ENCODE results near the gene GBP3. TPM values are rescaled to one million over a fixed set of nuclear protein-coding genes. Genes with fewer than 3 reads are reported as not detected.
A peak's percentile ranks its signal among the peaks of the same experiment; 100 is the strongest.

The GBP3 gene
- total RNA-seq, 1 experiment from 2014 or later, result 19.4 TPM

GRCh38 chr1:89001510-89001909, 21.2 kb downstream of the GBP3 start:
- DNase-seq (ENCODE audit: unreplicated experiment), result no peak
- peaks cover 17% of the 10 kb centered on the region for H3K36me3 Mint-ChIP-seq (ENCODE audit: insufficient read depth, unreplicated experiment)
- H3K4me3 Mint-ChIP-seq (ENCODE audit: unreplicated experiment), result no peak overlapping the region
- no TSS peak for BruUV-seq (replicated peaks)
- H3K27ac Mint-ChIP-seq (ENCODE audit: low read depth, unreplicated experiment), result no peak overlapping the region
- no peaks in the 10 kb centered on the region for H3K27me3 Mint-ChIP-seq (ENCODE audit: insufficient read depth, unreplicated experiment)
- ChIA-PET POLR2A (interaction anchor here (0.7 kb wide), 1 partner anchor 611 kb away, joined by 3 read pairs; no protein-coding TSS in a partner anchor), CTCF (interaction anchor here (0.6 to 5.0 kb wide), 7 partner anchors 18 to 454 kb away, joined by 3 to 74 read pairs (median 5); no protein-coding TSS in a partner anchor)
- no peaks in the 10 kb centered on the region for H3K4me1 Mint-ChIP-seq (ENCODE audit: insufficient read depth, unreplicated experiment)
- intact Hi-C loops (cut with micrococcal nuclease), result no loop called here
- no peaks in the 10 kb centered on the region for H3K9me3 Mint-ChIP-seq (ENCODE audit: unreplicated experiment)
- TF ChIP-seq, protein P1, sequence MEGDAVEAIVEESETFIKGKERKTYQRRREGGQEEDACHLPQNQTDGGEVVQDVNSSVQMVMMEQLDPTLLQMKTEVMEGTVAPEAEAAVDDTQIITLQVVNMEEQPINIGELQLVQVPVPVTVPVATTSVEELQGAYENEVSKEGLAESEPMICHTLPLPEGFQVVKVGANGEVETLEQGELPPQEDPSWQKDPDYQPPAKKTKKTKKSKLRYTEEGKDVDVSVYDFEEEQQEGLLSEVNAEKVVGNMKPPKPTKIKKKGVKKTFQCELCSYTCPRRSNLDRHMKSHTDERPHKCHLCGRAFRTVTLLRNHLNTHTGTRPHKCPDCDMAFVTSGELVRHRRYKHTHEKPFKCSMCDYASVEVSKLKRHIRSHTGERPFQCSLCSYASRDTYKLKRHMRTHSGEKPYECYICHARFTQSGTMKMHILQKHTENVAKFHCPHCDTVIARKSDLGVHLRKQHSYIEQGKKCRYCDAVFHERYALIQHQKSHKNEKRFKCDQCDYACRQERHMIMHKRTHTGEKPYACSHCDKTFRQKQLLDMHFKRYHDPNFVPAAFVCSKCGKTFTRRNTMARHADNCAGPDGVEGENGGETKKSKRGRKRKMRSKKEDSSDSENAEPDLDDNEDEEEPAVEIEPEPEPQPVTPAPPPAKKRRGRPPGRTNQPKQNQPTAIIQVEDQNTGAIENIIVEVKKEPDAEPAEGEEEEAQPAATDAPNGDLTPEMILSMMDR (IDR thresholded peaks at IDR 0.05; ENCODE audit: unreplicated experiment), result no peak

GRCh38 chr1:88998716-88999115, 23.9 kb downstream of the GBP3 start:
- no peaks in the 10 kb centered on the region for H3K36me3 Mint-ChIP-seq (ENCODE audit: insufficient read depth, unreplicated experiment)
- no peak overlapping the region for H3K4me3 Mint-ChIP-seq (ENCODE audit: unreplicated experiment)
- intact Hi-C loops (cut with micrococcal nuclease), result loop anchor here (1.0 to 5.0 kb wide), 5 partner anchors 69 to 457 kb away; partner anchors contain the start of gene GBP1
- no peak overlapping the region for H3K27ac Mint-ChIP-seq (ENCODE audit: low read depth, unreplicated experiment)
- TF ChIP-seq, protein P1 (IDR thresholded peaks at IDR 0.05; ENCODE audit: unreplicated experiment), result peak; percentile 36
- H3K27me3 Mint-ChIP-seq (ENCODE audit: insufficient read depth, unreplicated experiment), result no peaks in the 10 kb centered on the region
- H3K4me1 Mint-ChIP-seq (ENCODE audit: insufficient read depth, unreplicated experiment), result no peaks in the 10 kb centered on the region
- ChIA-PET CTCF (interaction anchor here (0.6 to 5.0 kb wide), 22 partner anchors 9 to 797 kb away, joined by 3 to 74 read pairs (median 4); partner anchors contain the start of genes GBP1 and GBP3), POLR2A (interaction anchor here (0.7 to 1.1 kb wide), 3 partner anchors 89 to 455 kb away, joined by 3 read pairs; no protein-coding TSS in a partner anchor)
- peak; percentile 75 for DNase-seq (ENCODE audit: unreplicated experiment)
- no peaks in the 10 kb centered on the region for H3K9me3 Mint-ChIP-seq (ENCODE audit: unreplicated experiment)
- no TSS peak for BruUV-seq (replicated peaks)

GRCh38 chr1:88990426-88990825, 32.2 kb downstream of the GBP3 start:
- no peak for DNase-seq (ENCODE audit: unreplicated experiment)
- H3K9me3 Mint-ChIP-seq (ENCODE audit: unreplicated experiment), result peaks cover 8% of the 10 kb centered on the region
- no TSS peak for BruUV-seq (replicated peaks)
- CTCF ChIA-PET, result interaction anchor here (0.6 to 1.4 kb wide), 6 partner anchors 9 to 554 kb away, joined by 3 to 4 read pairs (median 3); no protein-coding TSS in a partner anchor
- intact Hi-C loops (cut with micrococcal nuclease), result no loop called here
- no peaks in the 10 kb centered on the region for H3K27me3 Mint-ChIP-seq (ENCODE audit: insufficient read depth, unreplicated experiment)
- POLR2A ChIA-PET, result interaction anchor here (0.7 to 1.8 kb wide), 6 partner anchors 20 to 916 kb away, joined by 3 to 6 read pairs (median 4); partner anchors contain the start of genes GBP3 and LRRC8D
- no peak overlapping the region for H3K4me3 Mint-ChIP-seq (ENCODE audit: unreplicated experiment)
- TF ChIP-seq, protein P1 (IDR thresholded peaks at IDR 0.05; ENCODE audit: unreplicated experiment), result no peak
- H3K36me3 Mint-ChIP-seq (ENCODE audit: insufficient read depth, unreplicated experiment), result peaks cover 25% of the 10 kb centered on the region
- no peak overlapping the region for H3K27ac Mint-ChIP-seq (ENCODE audit: low read depth, unreplicated experiment)
- H3K4me1 Mint-ChIP-seq (ENCODE audit: insufficient read depth, unreplicated experiment), result peaks cover 19% of the 10 kb centered on the region

DNA sequence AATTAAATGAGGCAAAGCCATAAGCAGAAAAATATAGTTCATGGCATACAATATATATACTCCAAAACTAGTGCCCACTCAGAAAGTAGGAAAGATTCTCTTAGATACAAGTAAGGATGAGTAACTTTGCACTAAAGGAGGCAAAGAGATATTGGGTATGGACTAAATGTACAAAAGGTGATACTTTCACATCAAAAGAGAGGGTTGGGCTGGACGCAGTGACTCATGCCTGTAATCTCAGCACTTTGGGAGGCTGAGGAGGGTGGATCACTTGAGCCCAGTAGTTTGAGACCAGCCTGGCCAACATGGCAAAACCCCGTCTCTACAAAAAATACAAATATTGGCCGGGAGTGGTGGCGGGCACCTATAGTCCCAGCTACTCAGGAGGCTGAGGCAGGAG, 37.0 kb downstream of the GBP3 start:
- BruUV-seq (replicated peaks), result no TSS peak
- H3K4me1 Mint-ChIP-seq (ENCODE audit: insufficient read depth, unreplicated experiment), result peaks cover 42% of the 10 kb centered on the region
- H3K4me3 Mint-ChIP-seq (ENCODE audit: unreplicated experiment), result no peak overlapping the region

More for the DNA sequence above, 37.0 kb downstream of the GBP3 start:
- TF ChIP-seq, protein P1 (IDR thresholded peaks at IDR 0.05; ENCODE audit: unreplicated experiment), result no peak
- Mint-ChIP-seq H3K27me3 (ENCODE audit: insufficient read depth, unreplicated experiment) (no peaks in the 10 kb centered on the region), H3K36me3 (ENCODE audit: insufficient read depth, unreplicated experiment) (peaks cover 57% of the 10 kb centered on the region), H3K9me3 (ENCODE audit: unreplicated experiment) (peaks cover 8% of the 10 kb centered on the region), H3K27ac (ENCODE audit: low read depth, unreplicated experiment) (peak overlapping the region; percentile 87)
- POLR2A ChIA-PET, result interaction anchor here (0.7 to 2.7 kb wide), 8 partner anchors 14 to 470 kb away, joined by 3 to 35 read pairs (median 7); partner anchors contain the start of genes GBP1, GBP3 and GBP7
- CTCF ChIA-PET, result interaction anchor here (0.5 to 4.7 kb wide), 7 partner anchors 12 to 653 kb away, joined by 3 to 104 read pairs (median 4); partner anchors contain the start of gene GBP3
- DNase-seq (ENCODE audit: unreplicated experiment), result peak; percentile 49
- intact Hi-C loops (cut with micrococcal nuclease), result no loop called here
